ENCODE data around the gene MET.

GRCh38 chr7:116810267-116811116, 138.5 kb downstream of the MET start:
- no peak for TF ChIP-seq CTCF (IDR thresholded peaks at IDR 0.05 in 8 of 11, conservative IDR thresholded peaks at IDR 0.05 in 3 of 11)
- no peak for TF ChIP-seq POLR2A (IDR thresholded peaks at IDR 0.05)
